Stimulated activated CD4-positive, alpha-beta T cell treated with anti-CD3 and anti-CD28 coated beads, TNF-alpha, amount 100 ng/mL, for 4 hours (primary cell): Measurements from ENCODE around the gene PTAR1.

Experiments used
- DNase-seq, 3 experiments: peaks; one replicate each; pipeline ENCODE4 v3.0.0-alpha.2; 2020; ENCODE audit warnings: low read depth in 3 of 3

PTAR1 gene

GRCh38 chr9:69753830-69754229 is 6.0 kb downstream of the PTAR1 start:
- no peak for DNase-seq

- no peak for DNase-seq
These were observed 9.7 kb downstream of the PTAR1 start for GRCh38 chr9:69750085-69750484.

- no peak for DNase-seq
These were observed 11.5 kb downstream of the PTAR1 start for GRCh38 chr9:69748304-69748703.

- no peak for DNase-seq
These were observed 12.8 kb downstream of the PTAR1 start for GRCh38 chr9:69746859-69747560.

GRCh38 chr9:69745716-69746437 is 13.9 kb downstream of the PTAR1 start:
- DNase-seq: no peak

GRCh38 chr9:69744688-69745380 is 15.0 kb downstream of the PTAR1 start:
- no peak for DNase-seq

- no peak for DNase-seq
These were observed 15.9 kb downstream of the PTAR1 start for GRCh38 chr9:69743930-69744329.

GRCh38 chr9:69740872-69741505 is 18.8 kb downstream of the PTAR1 start:
- DNase-seq: no peak

GRCh38 chr9:69731348-69731747 is 28.5 kb downstream of the PTAR1 start:
- DNase-seq: no peak

- no peak for DNase-seq
These were observed 39.8 kb downstream of the PTAR1 start for GRCh38 chr9:69719983-69720382.

GRCh38 chr9:69719367-69719766 is 40.4 kb downstream of the PTAR1 start:
- no peak for DNase-seq

- DNase-seq: no peak
These were observed 41.6 kb downstream of the PTAR1 start for GRCh38 chr9:69718218-69718617.

- no peak for DNase-seq
These were observed 44.0 kb downstream of the PTAR1 start for GRCh38 chr9:69715825-69716224.

- DNase-seq: no peak
These were observed 44.7 kb downstream of the PTAR1 start for GRCh38 chr9:69715096-69715495.

- no peak for DNase-seq
These were observed 62.3 kb downstream of the PTAR1 start for GRCh38 chr9:69697475-69697874.

GRCh38 chr9:69696802-69697201 is 63.0 kb downstream of the PTAR1 start:
- DNase-seq: no peak

GRCh38 chr9:69689991-69690538 is 69.7 kb downstream of the PTAR1 start:
- DNase-seq: no peak

GRCh38 chr9:69683927-69684326 is 75.9 kb downstream of the PTAR1 start:
- DNase-seq: no peak

GRCh38 chr9:69678843-69679538 is 80.8 kb downstream of the PTAR1 start:
- DNase-seq: no peak

- DNase-seq: no peak
These were observed 81.9 kb downstream of the PTAR1 start for GRCh38 chr9:69677931-69678330.

- DNase-seq: no peak
These were observed 84.2 kb downstream of the PTAR1 start for GRCh38 chr9:69675563-69675962.
